Measurements from ENCODE around the gene LIME1. TPM values are rescaled to one million over a fixed set of nuclear protein-coding genes. Genes with fewer than 3 reads are reported as not detected.

Gene LIME1
- total and polyA plus RNA-seq, 9 of the 15 experiments (the other 6 are each of a cell fraction or from before 2014, with no cell fraction given), result 0.11 to 17.1 (median 2.8) TPM; not detected in 2

- TF ChIP-seq ZNF280B (CRISPR knock-in tag; IDR thresholded peaks at IDR 0.05) (no peak), HOXB6 (CRISPR knock-in tag; IDR thresholded peaks at IDR 0.05; ENCODE audit: borderline replicate concordance) (no peak), HDAC1 (IDR thresholded peaks at IDR 0.05) (no peak), PPARD (CRISPR knock-in tag; IDR thresholded peaks at IDR 0.05) (no peak), BRD9 (IDR thresholded peaks at IDR 0.05; ENCODE audit: low read depth, partially characterized antibody) (no peak), HEY1 (CRISPR knock-in tag; IDR thresholded peaks at IDR 0.05; ENCODE audit: borderline replicate concordance) (no peak), HSF4 (CRISPR knock-in tag; IDR thresholded peaks at IDR 0.05; ENCODE audit: borderline replicate concordance) (no peak), CEBPG (CRISPR knock-in tag; IDR thresholded peaks at IDR 0.05) (no peak), CEBPG (tag; conservative IDR thresholded peaks at IDR 0.05 in 1 of 2, IDR thresholded peaks at IDR 0.05 in 1 of 2) (no peak), HNRNPH1 (optimal IDR thresholded peaks at IDR 0.05; ENCODE audit: low read depth, low read length) (no peak), ASH1L (IDR thresholded peaks at IDR 0.05; ENCODE audit: borderline replicate concordance, low read depth, partially characterized antibody) (no peak), TBP (optimal IDR thresholded peaks at IDR 0.05; ENCODE audit: low read depth, low read length) (no peak), ATF6 (CRISPR knock-in tag; IDR thresholded peaks at IDR 0.05) (no peak), THRAP3 (IDR thresholded peaks at IDR 0.05; ENCODE audit: borderline replicate concordance) (no peak), PHF8 (IDR thresholded peaks at IDR 0.05; ENCODE audit: borderline replicate concordance, low read length) (no peak), SRSF1 (IDR thresholded peaks at IDR 0.05; ENCODE audit: low read depth, low read length) (no peak), SP2 (IDR thresholded peaks at IDR 0.05; ENCODE audit: extremely low read depth, low read depth, low read length, poor library complexity, severe bottlenecking) (no peak), FOXJ2 (tag; IDR thresholded peaks at IDR 0.05) (no peak), FOXA3 (CRISPR knock-in tag; conservative IDR thresholded peaks at IDR 0.05 in 1 of 2, IDR thresholded peaks at IDR 0.05 in 1 of 2) (no peak), ZNF316 (IDR thresholded peaks at IDR 0.05) (no peak), HINFP (tag; conservative IDR thresholded peaks at IDR 0.05; ENCODE audit: low read depth) (no peak)
These were observed 29.5 kb upstream of the LIME1 start (continued) for GRCh38 chr20:63706852-63707557.
